Prostate gland (tissue), 2 donors: ENCODE data around the gene MGAT4A.

Experiments
- CTCF ChIP-seq, 4 experiments: fragments of 200-600 bp in 2 of 4; fragments of 450-650 bp in 2 of 4; sonication (generic) in 2 of 4; IDR thresholded peaks; 1 replicate in 3 of 4; 2 replicates in 1 of 4; pipeline ENCODE4 v1.5.1; 2016 to 2019; ENCODE audit warnings: antibody characterized with exemption in 4 of 4, mild to moderate bottlenecking in 2 of 4, moderate library complexity in 2 of 4
- POLR2A ChIP-seq: fragments of 450-650 bp; IDR thresholded peaks from one replicate; pipeline ENCODE4 v1.6.1; 2016; ENCODE audit warnings: antibody characterized with exemption, mild to moderate bottlenecking
- POLR2AphosphoS5 ChIP-seq: sonication (generic); formaldehyde crosslinking; IDR thresholded peaks from one replicate; pipeline ENCODE4 v1.6.1; 2017; ENCODE audit warnings: antibody characterized with exemption

GRCh38 chr2:98708396-98709186, 22.3 kb downstream of the MGAT4A start:
- TF ChIP-seq CTCF (IDR thresholded peaks at IDR 0.05) (no peak), POLR2A (no peak), POLR2AphosphoS5 (no peak)
